H9 (cell line): Measurements from ENCODE around the gene MT2A. TPM values are rescaled to one million over a fixed set of nuclear protein-coding genes. Genes with fewer than 3 reads are reported as not detected.
"Not testable (repeated sequence)": the region's sequence is repeated elsewhere in the genome, so short reads cannot be mapped to it uniquely, and the experiment has no call there.

Source experiments
- DNase-seq: peaks from one replicate; pipeline ENCODE4 v3.0.0-alpha.2; 2017
- H2AFZ ChIP-seq: one replicate; pipeline ENCODE4 v1.6.1; 2013; ENCODE audit warnings: mild to moderate bottlenecking, low read length, control low read depth, moderate library complexity
- H2AK5ac ChIP-seq: 2 replicates; pipeline ENCODE4 v1.6.1; 2013; ENCODE audit warnings: low read length, control low read depth, mixed read lengths; ENCODE audit not compliant: insufficient read length
- H2BK120ac ChIP-seq: one replicate; pipeline ENCODE4 v1.6.1; 2013; ENCODE audit warnings: low read depth, mild to moderate bottlenecking, low read length, control low read depth, inconsistent platforms; ENCODE audit not compliant: poor library complexity, severe bottlenecking
- H2BK12ac ChIP-seq: 2 replicates; pipeline ENCODE4 v1.6.1; 2013; ENCODE audit warnings: low read length, control low read depth, mixed read lengths, low read depth; ENCODE audit not compliant: insufficient read length
- H2BK15ac ChIP-seq: 2 replicates; pipeline ENCODE4 v1.6.1; 2013; ENCODE audit warnings: low read depth, low read length, control low read depth
- H2BK20ac ChIP-seq: one replicate; pipeline ENCODE4 v1.6.1; 2013; ENCODE audit warnings: low read depth, mild to moderate bottlenecking, low read length, control low read depth, inconsistent platforms; ENCODE audit not compliant: poor library complexity, severe bottlenecking
- H2BK5ac ChIP-seq: 2 replicates; pipeline ENCODE4 v1.6.1; 2013; ENCODE audit warnings: low read length, control low read depth, mixed read lengths; ENCODE audit not compliant: insufficient read length
- H3K14ac ChIP-seq: 2 replicates; pipeline ENCODE4 v1.6.1; 2013; ENCODE audit warnings: low read length, control low read depth; ENCODE audit not compliant: insufficient read depth
- H3K18ac ChIP-seq: 2 replicates; pipeline ENCODE4 v1.6.1; 2013; ENCODE audit warnings: low read depth, mild to moderate bottlenecking, mixed read lengths, low read length, control low read depth; ENCODE audit not compliant: insufficient read length
- H3K23ac ChIP-seq: 2 replicates; pipeline ENCODE4 v1.6.1; 2013; ENCODE audit warnings: low read length, control low read depth, mixed read lengths, low read depth; ENCODE audit not compliant: insufficient read length
- H3K23me2 ChIP-seq: 2 replicates; pipeline ENCODE4 v1.6.1; 2013; ENCODE audit warnings: low read depth, mild to moderate bottlenecking, mixed read lengths, low read length, control low read depth; ENCODE audit not compliant: insufficient read length, poor library complexity, severe bottlenecking
- H3K27ac ChIP-seq: 2 replicates; pipeline ENCODE4 v1.5.1; 2013; ENCODE audit warnings: low read length, control low read depth, mixed read lengths, low read depth; ENCODE audit not compliant: insufficient read length
- H3K27me3 ChIP-seq: 2 replicates; pipeline ENCODE4 v1.6.1; 2013; ENCODE audit warnings: low read length, control low read depth, inconsistent platforms; ENCODE audit not compliant: insufficient read depth
- H3K4ac ChIP-seq: 2 replicates; pipeline ENCODE4 v1.6.1; 2013; ENCODE audit warnings: low read depth, mild to moderate bottlenecking, control low read depth, inconsistent platforms, low read length, moderate library complexity
- H3K4me1 ChIP-seq: 2 replicates; pipeline ENCODE4 v1.6.1; 2013; ENCODE audit warnings: low read length, control low read depth, inconsistent platforms; ENCODE audit not compliant: insufficient read depth
- H3K4me2 ChIP-seq: 2 replicates; pipeline ENCODE4 v1.6.1; 2013; ENCODE audit warnings: low read length, control low read depth, mixed read lengths; ENCODE audit not compliant: insufficient read length, insufficient read depth
- H3K56ac ChIP-seq: 2 replicates; pipeline ENCODE4 v1.6.1; 2013; ENCODE audit warnings: low read depth, mild to moderate bottlenecking, mixed read lengths, low read length, control low read depth; ENCODE audit not compliant: insufficient read length
- H3K79me1 ChIP-seq: 2 replicates; pipeline ENCODE4 v1.6.1; 2013; ENCODE audit warnings: low read depth, mild to moderate bottlenecking, moderate library complexity, low read length, control low read depth, inconsistent platforms; ENCODE audit not compliant: insufficient read depth, poor library complexity, severe bottlenecking
- H3K79me2 ChIP-seq: 2 replicates; pipeline ENCODE4 v1.6.1; 2013; ENCODE audit warnings: low read length, control low read depth, inconsistent platforms; ENCODE audit not compliant: insufficient read depth
- H3K9ac ChIP-seq: 2 replicates; pipeline ENCODE4 v1.6.1; 2013; ENCODE audit warnings: low read length, control low read depth, mixed read lengths; ENCODE audit not compliant: insufficient read length; ENCODE audit errors: extremely low read depth
- H3K9me3 ChIP-seq: one replicate; pipeline ENCODE4 v1.6.1; 2013; ENCODE audit warnings: low read depth, low read length, inconsistent platforms; ENCODE audit not compliant: control insufficient read depth
- H3T11ph ChIP-seq: one replicate; pipeline ENCODE4 v1.6.1; 2013; ENCODE audit warnings: mild to moderate bottlenecking, low read length, control low read depth, inconsistent platforms
- H4K20me1 ChIP-seq: one replicate; pipeline ENCODE4 v1.6.1; 2013; ENCODE audit not compliant: control insufficient read depth, insufficient read length, insufficient read depth
- H4K5ac ChIP-seq: 2 replicates; pipeline ENCODE4 v1.6.1; 2013; ENCODE audit warnings: low read depth, mild to moderate bottlenecking, mixed read lengths, low read length, control low read depth; ENCODE audit not compliant: insufficient read length
- H4K8ac ChIP-seq: replicated peaks from 2 replicates; pipeline ENCODE4 v1.6.1; 2013; ENCODE audit warnings: low read length, control low read depth, mixed read lengths, low read depth; ENCODE audit not compliant: insufficient read length
- H4K91ac ChIP-seq: 2 replicates; pipeline ENCODE4 v1.6.1; 2013; ENCODE audit warnings: low read depth, mild to moderate bottlenecking, moderate library complexity, mixed read lengths, low read length, control low read depth; ENCODE audit not compliant: insufficient read length
- H3K27ac Mint-ChIP-seq, 3 experiments: 2 replicates in 2 of 3; 3 replicates in 1 of 3; pipeline ENCODE4 v1.8.0; 2020 to 2021; ENCODE audit warnings: mixed read lengths in 3 of 3, mild to moderate bottlenecking in 1 of 3, moderate library complexity in 1 of 3
- H3K27me3 Mint-ChIP-seq: 2 replicates; pipeline ENCODE4 v1.8.0; 2021; ENCODE audit warnings: low read depth, mild to moderate bottlenecking, moderate library complexity, mixed read lengths
- H3K36me3 Mint-ChIP-seq, 3 experiments: 2 replicates in 2 of 3; 3 replicates in 1 of 3; pipeline ENCODE4 v1.8.0; 2020 to 2021; ENCODE audit warnings: low read depth in 3 of 3, mixed read lengths in 3 of 3; ENCODE audit not compliant: insufficient read depth in 1 of 3
- H3K4me1 Mint-ChIP-seq, 2 experiments: 2 replicates each; pipeline ENCODE4 v1.8.0; 2020; ENCODE audit warnings: mixed read lengths in 2 of 2
- H3K4me3 Mint-ChIP-seq, 2 experiments: 2 replicates in 1 of 2; 3 replicates in 1 of 2; pipeline ENCODE4 v1.8.0; 2020 to 2021; ENCODE audit warnings: mild to moderate bottlenecking in 2 of 2, mixed read lengths in 2 of 2, moderate library complexity in 1 of 2
- H3K9me3 Mint-ChIP-seq, 2 experiments: 2 replicates in 1 of 2; 3 replicates in 1 of 2; pipeline ENCODE4 v1.8.0; 2020; ENCODE audit warnings: mild to moderate bottlenecking in 2 of 2, mixed read lengths in 2 of 2, moderate library complexity in 1 of 2
- CTCF ChIP-seq: fragments of 200-600 bp; sonication (generic); conservative IDR thresholded peaks from 3 replicates; pipeline ENCODE4 v1.8.0; 2021; ENCODE audit warnings: antibody characterized with exemption, mild to moderate bottlenecking
- WGBS: extraction: QIAGEN DNeasy Blood & Tissue Kit; methylation state at CpG from one replicate; pipeline ENCODE4 v1.1.7; 2013; ENCODE audit warnings: missing lambda C conversion rate, low lambda C conversion rate, mixed read lengths; ENCODE audit not compliant: insufficient read length; ENCODE audit errors: extremely low coverage; 5-methylcytosine and 5-hydroxymethylcytosine counted together
- total RNA-seq: library from RNA; stranded (reverse); gene quantifications from 2 replicates; pipeline ENCODE4 v1.2.1, GENCODE V29; 2021

Gene MT2A
- total RNA-seq, 1 experiment from 2014 or later, result 63.1 TPM

DNA sequence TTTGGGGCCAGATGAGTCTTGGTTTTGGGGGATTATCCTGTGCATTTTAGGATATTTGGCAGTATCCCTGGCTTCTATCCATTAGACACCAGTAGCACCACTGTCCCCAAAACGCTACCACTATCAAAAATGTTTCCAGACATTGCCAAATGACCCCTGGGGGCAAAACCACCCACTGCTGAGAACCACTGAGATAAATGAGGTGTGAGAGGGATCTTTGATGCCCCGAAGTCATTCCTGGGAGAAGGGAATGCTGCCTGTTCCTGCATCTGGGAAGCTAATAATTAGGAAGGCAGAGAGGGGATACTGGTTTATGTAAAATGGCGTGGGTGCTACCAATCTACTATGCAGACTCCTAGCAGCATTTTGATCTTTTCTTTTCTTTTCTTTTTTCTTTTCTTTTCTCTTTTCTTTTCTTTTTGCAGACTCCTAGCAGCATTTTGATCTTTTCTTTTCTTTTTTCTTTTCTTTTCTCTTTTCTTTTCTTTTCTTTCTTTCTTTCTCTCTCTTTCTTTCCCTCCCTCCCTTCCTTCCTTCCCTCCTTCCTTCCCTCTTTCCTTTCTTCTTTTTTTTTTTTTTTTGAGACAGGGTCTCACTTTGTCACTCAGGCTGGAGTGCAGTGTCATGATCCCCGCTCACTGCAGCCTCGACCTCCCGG, 27.9 kb upstream of the MT2A start:
- Histone ChIP-seq H4K8ac (no peak overlapping the region), H3K27ac (no peak overlapping the region), H3T11ph (no peak overlapping the region), H3K27me3 (no peaks in the 10 kb centered on the region; the same call in 1 of the 2 replicates), H2BK120ac (no peak overlapping the region), H3K4ac (no peak overlapping the region), H3K79me1 (no peaks in the 10 kb centered on the region), H4K20me1 (no peaks in the 10 kb centered on the region), H3K18ac (no peak overlapping the region), H3K4me2 (no peak overlapping the region), H4K91ac (no peak overlapping the region), H3K79me2 (no peaks in the 10 kb centered on the region), H2BK15ac (no peak overlapping the region), H2AK5ac (no peak overlapping the region), H3K23ac (no peak overlapping the region), H3K14ac (no peak overlapping the region), H3K9ac (no peak overlapping the region), H2AFZ (no peak overlapping the region), H3K4me1 (no peaks in the 10 kb centered on the region; the same call in 1 of the 2 replicates), H2BK12ac (no peak overlapping the region), H3K23me2 (no peaks in the 10 kb centered on the region), H4K5ac (no peak overlapping the region), H3K56ac (no peak overlapping the region), H2BK5ac (no peak overlapping the region), H2BK20ac (no peak overlapping the region), H3K9me3 (no peaks in the 10 kb centered on the region)
- H3K4me3 Mint-ChIP-seq, result no peak overlapping the region
- peaks cover 46% of the 10 kb centered on the region for H3K27me3 Mint-ChIP-seq
- TF ChIP-seq CTCF, result no peak
- H3K27ac Mint-ChIP-seq, result no peak overlapping the region
- H3K36me3 Mint-ChIP-seq, result no peaks in the 10 kb centered on the region
- DNase-seq, result no peak
- peaks cover 0 to 2% of the 10 kb centered on the region in 2 experiments; a peak in 2 of 5 replicates for H3K9me3 Mint-ChIP-seq
- H3K4me1 Mint-ChIP-seq, result peaks cover 5 to 6% of the 10 kb centered on the region in 2 experiments
- WGBS, result no CpG with 5 or more reads among the region's 6 CpGs

DNA sequence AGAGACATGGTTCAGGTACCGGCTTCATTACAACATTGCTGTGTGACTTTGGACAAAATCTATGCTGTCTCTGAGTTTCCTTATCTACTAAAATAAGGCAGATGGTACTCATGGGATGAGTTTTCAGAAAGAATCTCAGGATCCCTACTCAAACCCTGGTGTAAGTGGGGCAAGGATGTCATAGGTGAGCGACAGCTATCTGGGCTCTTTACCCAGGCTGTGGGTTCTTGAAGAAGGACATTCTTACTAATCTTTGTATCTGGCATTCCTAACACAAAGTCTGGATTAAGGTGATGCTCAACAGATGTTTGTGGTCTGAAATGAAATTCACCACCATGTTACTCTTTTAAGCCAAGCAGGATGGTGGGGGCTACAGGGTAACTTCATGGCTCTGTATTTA, 25.5 kb upstream of the MT2A start:
- not testable (repeated sequence) for H3K9ac ChIP-seq, H3K36me3 Mint-ChIP-seq, H4K20me1 ChIP-seq, H3K4me1 ChIP-seq, H3K4me3 Mint-ChIP-seq, H3K9me3 ChIP-seq, H3K23me2 ChIP-seq, DNase-seq, H2BK12ac ChIP-seq, H2AFZ ChIP-seq, H2BK15ac ChIP-seq, H3K27me3 ChIP-seq, H3T11ph ChIP-seq, H3K27ac Mint-ChIP-seq, H3K23ac ChIP-seq, H3K4me2 ChIP-seq, H3K4ac ChIP-seq, H4K8ac ChIP-seq, H4K5ac ChIP-seq, H2BK5ac ChIP-seq, H3K9me3 Mint-ChIP-seq, H4K91ac ChIP-seq, H3K79me1 ChIP-seq, H2BK120ac ChIP-seq, H3K4me1 Mint-ChIP-seq, H2BK20ac ChIP-seq, H2AK5ac ChIP-seq, H3K27ac ChIP-seq, H3K56ac ChIP-seq, H3K18ac ChIP-seq, H3K14ac ChIP-seq, H3K79me2 ChIP-seq
- H3K27me3 Mint-ChIP-seq, result peaks cover 70% of the 10 kb centered on the region
- WGBS, result no CpG with 5 or more reads among the region's 2 CpGs
